Mucosa of rectum (tissue), 2 donors: Measurements from ENCODE around the gene CHMP5.

Experiments
- H3K27ac ChIP-seq, 2 donors: one replicate each; pipeline ENCODE4 v1.7.0; 2013; ENCODE audit warnings: inconsistent platforms in 2 of 2, low read depth in 2 of 2, low read length in 2 of 2
- H3K27me3 ChIP-seq, 2 donors: one replicate each; pipeline ENCODE4 v1.7.0; 2013; ENCODE audit warnings: low read length in 2 of 2; ENCODE audit not compliant: control insufficient read depth in 2 of 2, insufficient read depth in 2 of 2
- H3K36me3 ChIP-seq, 2 donors: one replicate each; pipeline ENCODE4 v1.7.0; 2013; ENCODE audit warnings: low read length in 2 of 2; ENCODE audit not compliant: control insufficient read depth in 2 of 2, insufficient read depth in 2 of 2
- H3K4me1 ChIP-seq, 2 donors: one replicate each; pipeline ENCODE4 v1.7.0; 2013; ENCODE audit warnings: low read length in 2 of 2, mild to moderate bottlenecking in 1 of 2; ENCODE audit not compliant: control insufficient read depth in 2 of 2, insufficient read depth in 2 of 2
- H3K4me3 ChIP-seq, 2 donors: one replicate each; pipeline ENCODE4 v1.7.0; 2013; ENCODE audit warnings: low read length in 2 of 2
- H3K9ac ChIP-seq, 2 donors: one replicate each; pipeline ENCODE4 v1.7.0; 2013; ENCODE audit warnings: low read length in 2 of 2, low read depth in 1 of 2, mild to moderate bottlenecking in 1 of 2
- H3K9me3 ChIP-seq, 2 donors: one replicate each; pipeline ENCODE4 v1.7.0; 2013; ENCODE audit warnings: low read length in 2 of 2; ENCODE audit not compliant: control insufficient read depth in 2 of 2
- donor health status: healthy.
- donor health status: Normal muscosa, but diverticular disease.

Gene CHMP5

GRCh38 chr9:33329117-33329563, 64.3 kb downstream of the CHMP5 start:
- peak overlapping the region; percentile 84 to 85 for H3K27ac ChIP-seq
- no peak overlapping the region for H3K4me3 ChIP-seq
- peaks cover 21 to 23% of the 10 kb centered on the region in 2 donors for H3K4me1 ChIP-seq
- H3K9me3 ChIP-seq, result no peaks in the 10 kb centered on the region
- H3K27me3 ChIP-seq, result no peaks in the 10 kb centered on the region
- H3K36me3 ChIP-seq, result peaks cover 11 to 31% of the 10 kb centered on the region in 2 donors
- H3K9ac ChIP-seq, result no peak overlapping the region

- H3K9ac ChIP-seq, result no peak overlapping the region
- no peak overlapping the region for H3K4me3 ChIP-seq
- no peaks in the 10 kb centered on the region for H3K27me3 ChIP-seq
- H3K36me3 ChIP-seq, result peaks cover 11 to 32% of the 10 kb centered on the region in 2 donors
- peaks cover 21 to 23% of the 10 kb centered on the region in 2 donors for H3K4me1 ChIP-seq
- no peaks in the 10 kb centered on the region for H3K9me3 ChIP-seq
- peak overlapping the region; percentile 84 to 85 for H3K27ac ChIP-seq
Measured at GRCh38 chr9:33329979-33330378, 65.1 kb downstream of the CHMP5 start.

GRCh38 chr9:33331377-33331891, 66.6 kb downstream of the CHMP5 start:
- H3K27me3 ChIP-seq, result no peaks in the 10 kb centered on the region
- no peak overlapping the region for H3K27ac ChIP-seq
- H3K4me3 ChIP-seq, result no peak overlapping the region
- no peaks in the 10 kb centered on the region for H3K9me3 ChIP-seq
- H3K4me1 ChIP-seq, result peaks cover 21 to 23% of the 10 kb centered on the region in 2 donors
- H3K36me3 ChIP-seq, result peaks cover 12 to 35% of the 10 kb centered on the region in 2 donors
- H3K9ac ChIP-seq, result no peak overlapping the region
